DOHH2 (cell line): ENCODE measurements around the gene RASGEF1C.
"Not testable (repeated sequence)": the region's sequence is repeated elsewhere in the genome, so short reads cannot be mapped to it uniquely, and the experiment has no call there.

Source experiments
- H3F3A ChIP-seq: fragments of 200-600 bp; sonication (generic), shearing (Covaris generic); 2 replicates; pipeline ENCODE4 v1.6.0; 2016; ENCODE audit warnings: antibody characterized with exemption, mild to moderate bottlenecking; ENCODE audit not compliant: control insufficient read depth, insufficient read depth
- H3K27ac ChIP-seq: fragments of 200-600 bp; sonication (generic); 2 replicates; pipeline ENCODE4 v1.5.1; 2014; ENCODE audit warnings: low read depth, mild to moderate bottlenecking, low read length, moderate library complexity
- H3K27me3 ChIP-seq: fragments of 200-600 bp; sonication (generic); 2 replicates; pipeline ENCODE4 v1.6.1; 2014; ENCODE audit warnings: mild to moderate bottlenecking, low read length, mixed read lengths; ENCODE audit not compliant: control insufficient read depth
- H3K36me3 ChIP-seq: fragments of 200-600 bp; sonication (generic); 2 replicates; pipeline ENCODE4 v1.6.1; 2014; ENCODE audit warnings: mild to moderate bottlenecking, low read length, moderate library complexity, mixed read lengths; ENCODE audit not compliant: control insufficient read depth
- H3K4me1 ChIP-seq: fragments of 200-600 bp; sonication (generic); 2 replicates; pipeline ENCODE4 v1.6.1; 2014; ENCODE audit warnings: mild to moderate bottlenecking, low read length, mixed read lengths; ENCODE audit not compliant: control insufficient read depth
- H3K4me2 ChIP-seq: fragments of 200-600 bp; sonication (generic); 2 replicates; pipeline ENCODE4 v1.6.0; 2014; ENCODE audit warnings: mild to moderate bottlenecking, low read length, moderate library complexity
- H3K4me3 ChIP-seq: fragments of 200-600 bp; sonication (generic); 2 replicates; pipeline ENCODE4 v1.5.1; 2014; ENCODE audit warnings: mild to moderate bottlenecking, low read length, mixed read lengths
- H3K79me2 ChIP-seq: fragments of 200-600 bp; sonication (generic); 2 replicates; pipeline ENCODE4 v1.6.1; 2014; ENCODE audit warnings: mild to moderate bottlenecking, low read length, mixed read lengths; ENCODE audit not compliant: control insufficient read depth
- H3K9me2 ChIP-seq: fragments of 200-600 bp; sonication (generic); replicated peaks from 2 replicates; pipeline ENCODE4 v1.6.1; 2014; ENCODE audit warnings: mild to moderate bottlenecking, low read length, mixed read lengths; ENCODE audit not compliant: control insufficient read depth
- H3K9me3 ChIP-seq: fragments of 200-600 bp; sonication (generic); 2 replicates; pipeline ENCODE4 v1.6.1; 2014; ENCODE audit warnings: antibody characterized with exemption, low read length, mixed read lengths; ENCODE audit not compliant: control insufficient read depth, insufficient read depth
- H4K20me1 ChIP-seq: fragments of 200-600 bp; sonication (generic); 2 replicates; pipeline ENCODE4 v1.6.0; 2014; ENCODE audit warnings: low read depth, mild to moderate bottlenecking, antibody characterized with exemption, low read length, moderate library complexity; ENCODE audit not compliant: control insufficient read depth, insufficient read depth
- CTCF ChIP-seq: fragments of 200-600 bp; sonication (generic); IDR thresholded peaks from one replicate; pipeline ENCODE4 v1.5.1; 2014; ENCODE audit warnings: antibody characterized with exemption, mild to moderate bottlenecking, low read depth, low read length; ENCODE audit not compliant: poor library complexity, severe bottlenecking
- EZH2phosphoT487 ChIP-seq: fragments of 200-600 bp; sonication (generic); IDR thresholded peaks from 2 replicates; pipeline ENCODE4 v1.6.1; 2017; ENCODE audit warnings: borderline replicate concordance, mild to moderate bottlenecking, antibody characterized with exemption, low read length, moderate library complexity, mixed read lengths

Gene RASGEF1C

GRCh38 chr5:180211761-180212035 is 2.7 kb upstream of the RASGEF1C start:
- H3K27ac ChIP-seq, result no peak overlapping the region
- no peak overlapping the region for H3K4me2 ChIP-seq
- no peaks in the 10 kb centered on the region for H4K20me1 ChIP-seq
- H3K79me2 ChIP-seq, result no peaks in the 10 kb centered on the region
- no peak for TF ChIP-seq CTCF
- no peak for TF ChIP-seq EZH2phosphoT487
- H3K9me3 ChIP-seq, result no peaks in the 10 kb centered on the region
- H3K27me3 ChIP-seq, result no peaks in the 10 kb centered on the region
- no peak overlapping the region for H3K4me3 ChIP-seq
- H3F3A ChIP-seq, result no peaks in the 10 kb centered on the region
- H3K9me2 ChIP-seq, result no peaks in the 10 kb centered on the region
- no peaks in the 10 kb centered on the region for H3K36me3 ChIP-seq
- H3K4me1 ChIP-seq, result no peaks in the 10 kb centered on the region

GRCh38 chr5:180210961-180211760 is 2.1 kb upstream of the RASGEF1C start:
- Histone ChIP-seq H3K9me3 (no peaks in the 10 kb centered on the region), H3K4me2 (no peak overlapping the region), H3K9me2 (no peaks in the 10 kb centered on the region), H3K27me3 (no peaks in the 10 kb centered on the region), H3K4me1 (no peaks in the 10 kb centered on the region), H3K4me3 (no peak overlapping the region), H3K79me2 (no peaks in the 10 kb centered on the region), H3K36me3 (no peaks in the 10 kb centered on the region), H3F3A (no peaks in the 10 kb centered on the region), H4K20me1 (no peaks in the 10 kb centered on the region), H3K27ac (no peak overlapping the region)
- TF ChIP-seq CTCF, result no peak
- TF ChIP-seq EZH2phosphoT487, result no peak

GRCh38 chr5:180210077-180210476 is 1.1 kb upstream of the RASGEF1C start:
- H3K4me3 ChIP-seq, H3K79me2 ChIP-seq, H3K4me1 ChIP-seq, H3K9me2 ChIP-seq, H3K27ac ChIP-seq, H4K20me1 ChIP-seq, H3F3A ChIP-seq, H3K27me3 ChIP-seq, H3K9me3 ChIP-seq, H3K4me2 ChIP-seq, H3K36me3 ChIP-seq: not testable (repeated sequence)

GRCh38 chr5:180208435-180209081 is 453 bp downstream of the RASGEF1C start:
- H4K20me1 ChIP-seq, result no peaks in the 10 kb centered on the region
- H3K9me3 ChIP-seq, result no peaks in the 10 kb centered on the region
- H3K27me3 ChIP-seq, result no peaks in the 10 kb centered on the region
- H3K79me2 ChIP-seq, result no peaks in the 10 kb centered on the region
- no peaks in the 10 kb centered on the region for H3K36me3 ChIP-seq
- no peak overlapping the region for H3K4me3 ChIP-seq
- TF ChIP-seq EZH2phosphoT487 (no peak), CTCF (no peak)
- H3K9me2 ChIP-seq, result no peaks in the 10 kb centered on the region
- no peak overlapping the region for H3K27ac ChIP-seq
- no peaks in the 10 kb centered on the region for H3K4me1 ChIP-seq
- no peak overlapping the region for H3K4me2 ChIP-seq
- H3F3A ChIP-seq, result no peaks in the 10 kb centered on the region
